Globus pallidus (tissue), 1 donor: ENCODE results near the gene ZBP1.

ENCODE experiments used
- DNase-seq: peaks from one replicate; pipeline ENCODE4 v3.0.0-alpha.2; 2015; ENCODE audit warnings: low spot score

ZBP1 gene

GRCh38 chr20:57598060-57598459 lies 22.2 kb downstream of the ZBP1 start:
- DNase-seq, result no peak

GRCh38 chr20:57596998-57597939 lies 23.0 kb downstream of the ZBP1 start:
- DNase-seq, result peak; percentile 26

- no peak for DNase-seq
Observed at GRCh38 chr20:57596358-57596757, 23.9 kb downstream of the ZBP1 start.

GRCh38 chr20:57595041-57596030 lies 24.9 kb downstream of the ZBP1 start:
- no peak for DNase-seq

- DNase-seq, result peak; percentile 20
Observed at GRCh38 chr20:57594092-57594951, 25.9 kb downstream of the ZBP1 start.

GRCh38 chr20:57593134-57593886 lies 26.9 kb downstream of the ZBP1 start:
- DNase-seq, result no peak

- no peak for DNase-seq
Observed at GRCh38 chr20:57592263-57593092, 27.7 kb downstream of the ZBP1 start.

- DNase-seq, result no peak
Observed at GRCh38 chr20:57591289-57592229, 28.7 kb downstream of the ZBP1 start.

GRCh38 chr20:57590485-57591288 lies 29.5 kb downstream of the ZBP1 start:
- no peak for DNase-seq

- no peak for DNase-seq
Observed at GRCh38 chr20:57589728-57590484, 30.3 kb downstream of the ZBP1 start.

GRCh38 chr20:57589123-57589727 lies 31.0 kb downstream of the ZBP1 start:
- DNase-seq, result no peak

- no peak for DNase-seq
Observed at GRCh38 chr20:57588596-57588995, 31.6 kb downstream of the ZBP1 start.

- no peak for DNase-seq
Observed at GRCh38 chr20:57587989-57588377, 32.2 kb downstream of the ZBP1 start.

- DNase-seq, result no peak
Observed at GRCh38 chr20:57587278-57587988, 32.8 kb downstream of the ZBP1 start.

GRCh38 chr20:57586943-57587277 lies 33.3 kb downstream of the ZBP1 start:
- DNase-seq, result no peak

- no peak for DNase-seq
Observed at GRCh38 chr20:57586370-57586793, 33.8 kb downstream of the ZBP1 start.
